SK-N-SH (cell line): Measurements from ENCODE around the gene CDS2. TPM values are rescaled to one million over a fixed set of nuclear protein-coding genes. Genes with fewer than 3 reads are reported as not detected.

Experiments used
- CTCF ChIA-PET: fragments of 300-600, 350-600 bp; formaldehyde crosslinking; extraction: SDS; loops from one replicate; lab custom pipeline; 2021; lab: Yijun Ruan, JAX
- POLR2A ChIA-PET: fragments of 350-600 bp; sonication (Branson Sonifier 250); formaldehyde crosslinking; extraction: SDS; loops from one replicate; lab custom pipeline; 2020; ENCODE audit warnings: antibody characterized with exemption, inconsistent platforms; lab: Yijun Ruan, JAX
- DNase-seq: peaks from one replicate; pipeline ENCODE4 v3.0.0; 2012
- H2AFZ ChIP-seq: fragments of 200-600 bp; sonication (generic); 2 replicates; pipeline ENCODE4 v1.8.1; 2016; ENCODE audit warnings: antibody characterized with exemption, mild to moderate bottlenecking, low read depth
- H3F3A ChIP-seq: fragments of 200-600 bp; sonication (generic); replicated peaks from 2 replicates; pipeline ENCODE3; 2016; ENCODE audit warnings: antibody characterized with exemption, mild to moderate bottlenecking; ENCODE audit not compliant: insufficient read depth
- H3K27ac ChIP-seq, 2 experiments: fragments of 200-500 bp in 1 of 2; fragments of 200-600 bp in 1 of 2; sonication (Bioruptor generic) in 1 of 2; sonication (generic), shearing (Covaris generic) in 1 of 2; 2 replicates each; pipeline versions ENCODE4 v1.5.1 to v1.6.1; 2014 to 2016; ENCODE audit warnings: low read depth in 2 of 2, inconsistent platforms in 1 of 2, low read length in 1 of 2, mild to moderate bottlenecking in 1 of 2, mixed read lengths in 1 of 2
- H3K27me3 ChIP-seq: fragments of 200-600 bp; sonication (generic), shearing (Covaris generic); 2 replicates; pipeline ENCODE4 v1.6.1; 2016; ENCODE audit warnings: mixed run types; ENCODE audit not compliant: insufficient read depth
- H3K36me3 ChIP-seq, 2 experiments: fragments of 200-500 bp in 1 of 2; fragments of 200-600 bp in 1 of 2; sonication (Bioruptor generic) in 1 of 2; sonication (generic) in 1 of 2; replicated peaks in 1 of 2; 2 replicates each; pipeline versions ENCODE3 to v1.5.1; 2014 to 2016; ENCODE audit warnings: low read length in 1 of 2, mild to moderate bottlenecking in 1 of 2; ENCODE audit not compliant: insufficient read depth in 2 of 2, control insufficient read depth in 1 of 2
- H3K4me1 ChIP-seq, 2 experiments: fragments of 200-500 bp in 1 of 2; fragments of 200-600 bp in 1 of 2; sonication (Bioruptor generic) in 1 of 2; sonication (generic), shearing (Covaris generic) in 1 of 2; 2 replicates each; pipeline versions ENCODE4 v1.5.1 to v1.6.1; 2014 to 2016; ENCODE audit warnings: low read depth in 1 of 2, low read length in 1 of 2, mixed run types in 1 of 2; ENCODE audit not compliant: insufficient read depth in 2 of 2, control insufficient read depth in 1 of 2
- H3K4me2 ChIP-seq: fragments of 200-600 bp; sonication (generic), shearing (Covaris generic); 2 replicates; pipeline ENCODE4 v1.6.1; 2017; ENCODE audit warnings: mixed run types
- H3K4me3 ChIP-seq, 2 experiments: fragments of 200-500 bp in 1 of 2; fragments of 200-600 bp in 1 of 2; sonication (Bioruptor generic) in 1 of 2; sonication (generic), shearing (Covaris generic) in 1 of 2; 2 replicates each; pipeline versions ENCODE4 v1.5.1 to v1.8.1; 2014 to 2016; ENCODE audit warnings: low read depth in 2 of 2, inconsistent platforms in 1 of 2, low read length in 1 of 2, mild to moderate bottlenecking in 1 of 2, mixed read lengths in 1 of 2, moderate library complexity in 1 of 2
- H3K79me2 ChIP-seq: fragments of 200-600 bp; sonication (generic); 2 replicates; pipeline ENCODE4 v1.8.1; 2017; ENCODE audit warnings: mild to moderate bottlenecking; ENCODE audit not compliant: insufficient read depth
- H3K9ac ChIP-seq: fragments of 200-600 bp; sonication (generic); 2 replicates; pipeline ENCODE4 v1.6.1; 2017; ENCODE audit warnings: mixed run types
- H3K9me2 ChIP-seq: fragments of 200-600 bp; sonication (generic); 2 replicates; pipeline ENCODE4 v1.6.1; 2017; ENCODE audit warnings: mixed run types
- H3K9me3 ChIP-seq: fragments of 200-600 bp; sonication (generic); 2 replicates; pipeline ENCODE4 v1.6.1; 2017; ENCODE audit warnings: mixed run types, mild to moderate bottlenecking, moderate library complexity
- H4K20me1 ChIP-seq: fragments of 200-600 bp; sonication (generic); 2 replicates; pipeline ENCODE4 v1.6.1; 2017; ENCODE audit warnings: mild to moderate bottlenecking, mixed run types; ENCODE audit not compliant: insufficient read depth
- FOSL2 ChIP-seq: IDR thresholded peaks from 2 replicates; pipeline ENCODE4 v1.4.0; 2012; ENCODE audit warnings: low read depth, mild to moderate bottlenecking, moderate library complexity, borderline replicate concordance
- FOXJ3 ChIP-seq: sonication (generic); formaldehyde crosslinking; IDR thresholded peaks from 2 replicates; pipeline ENCODE4 v1.5.1; 2020; ENCODE audit warnings: mild to moderate bottlenecking, missing genetic modification reagents
- FOXM1 ChIP-seq: IDR thresholded peaks from 2 replicates; pipeline ENCODE4 v1.4.0; 2012; ENCODE audit warnings: low read depth, mild to moderate bottlenecking
- GABPA ChIP-seq: IDR thresholded peaks from 2 replicates; pipeline ENCODE4 v1.4.0; 2012; ENCODE audit warnings: low read depth, mild to moderate bottlenecking
- JUND ChIP-seq: IDR thresholded peaks from 2 replicates; pipeline ENCODE4 v1.4.0; 2012
- MEF2A ChIP-seq: IDR thresholded peaks from 2 replicates; pipeline ENCODE4 v1.4.0; 2012; ENCODE audit warnings: low read depth, borderline replicate concordance
- RFX5 ChIP-seq: IDR thresholded peaks from 2 replicates; pipeline ENCODE4 v1.6.1; 2012; ENCODE audit warnings: mild to moderate bottlenecking, improper control_type of control experiment, low read length
- RXRA ChIP-seq: IDR thresholded peaks from 2 replicates; pipeline ENCODE4 v1.4.0; 2012; ENCODE audit warnings: low read depth, mild to moderate bottlenecking, borderline replicate concordance
- SIN3A ChIP-seq: IDR thresholded peaks from 2 replicates; pipeline ENCODE4 v1.6.1; 2012; ENCODE audit warnings: low read depth, mild to moderate bottlenecking, low read length, moderate library complexity, borderline replicate concordance
- TAF1 ChIP-seq: IDR thresholded peaks from 2 replicates; pipeline ENCODE4 v1.6.1; 2012; ENCODE audit warnings: low read depth, mild to moderate bottlenecking, low read length, moderate library complexity, borderline replicate concordance
- TCF12 ChIP-seq: IDR thresholded peaks from 2 replicates; pipeline ENCODE4 v1.4.0; 2012
- WGBS: methylation state at CpG from one replicate; pipeline ENCODE4 v1.1.6; 2017; ENCODE audit warnings: low lambda C conversion rate; 5-methylcytosine and 5-hydroxymethylcytosine counted together
- polyA plus RNA-seq, 3 experiments: library from polyadenylated mRNA; depleted of rRNA; stranded (reverse); fragments of >200 nt; gene quantifications; 2 replicates each; pipeline ENCODE4 v1.2.3, GENCODE V29; 2012
- TF ChIP-seq, protein P1 (sequence below): IDR thresholded peaks from 2 replicates; pipeline ENCODE4 v1.6.1; 2012; ENCODE audit warnings: mild to moderate bottlenecking, low read depth, low read length, moderate library complexity
- TF ChIP-seq, protein P2 (sequence below): fragments of 200-600 bp; sonication (generic); IDR thresholded peaks from 2 replicates; pipeline ENCODE4 v1.6.1; 2017; ENCODE audit warnings: antibody characterized with exemption, mild to moderate bottlenecking, moderate library complexity
- TF ChIP-seq, protein P3 (sequence below): fragments of 150-350 bp; IDR thresholded peaks from 2 replicates; pipeline ENCODE4 v1.6.1; 2016; ENCODE audit warnings: mild to moderate bottlenecking, low read depth, low read length
- TF ChIP-seq, protein P4 (sequence below): IDR thresholded peaks from 2 replicates; pipeline ENCODE4 v1.4.0; 2012; ENCODE audit warnings: low read depth, borderline replicate concordance

Gene CDS2
- polyA plus RNA-seq, 1 of the 3 experiments (the other 2 are of a cell fraction): 13.9 TPM

DNA sequence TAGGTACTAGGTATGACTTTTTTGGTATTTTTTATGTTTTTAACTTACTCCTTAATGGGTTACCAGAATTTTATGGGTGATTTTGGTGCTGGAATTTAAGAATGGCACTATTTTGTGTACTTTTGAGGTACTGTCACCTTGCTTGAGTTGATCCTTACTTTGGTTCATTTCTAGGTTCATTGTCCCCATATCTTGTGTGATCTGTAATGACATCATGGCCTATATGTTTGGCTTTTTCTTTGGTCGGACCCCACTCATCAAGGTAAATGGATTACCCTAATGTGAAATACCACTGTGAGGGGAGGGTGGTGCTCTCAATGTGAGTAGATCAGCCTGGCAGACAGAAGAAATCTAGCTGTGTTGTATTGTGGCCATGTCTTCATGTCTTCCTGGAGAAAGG, 57.9 kb downstream of the CDS2 start:
- Histone ChIP-seq H3K27ac (no peak overlapping the region), H3K9me3 (no peaks in the 10 kb centered on the region), H3K27me3 (no peaks in the 10 kb centered on the region), H3K36me3 (peaks cover 18 to 48% of the 10 kb centered on the region in 2 experiments), H3K9ac (no peak overlapping the region), H2AFZ (no peak overlapping the region), H3K4me2 (no peak overlapping the region), H3K4me3 (no peak overlapping the region), H3K9me2 (no peaks in the 10 kb centered on the region), H3F3A (no peaks in the 10 kb centered on the region), H3K79me2 (no peaks in the 10 kb centered on the region), H3K4me1 (no peaks in the 10 kb centered on the region), H4K20me1 (no peaks in the 10 kb centered on the region)
- ChIA-PET POLR2A (no interaction called here), CTCF (interaction anchor here (0.6 to 3.3 kb wide), 5 partner anchors 8 to 865 kb away, joined by 3 to 18 read pairs (median 10); partner anchors contain the start of gene CDS2)
- TF ChIP-seq RXRA (no peak), GABPA (no peak), FOSL2 (no peak), TCF12 (no peak), SIN3A (no peak), JUND (no peak), RFX5 (no peak), TAF1 (no peak), FOXM1 (no peak), FOXJ3 (CRISPR knock-in tag) (no peak), MEF2A (no peak)
- TF ChIP-seq, protein P1, sequence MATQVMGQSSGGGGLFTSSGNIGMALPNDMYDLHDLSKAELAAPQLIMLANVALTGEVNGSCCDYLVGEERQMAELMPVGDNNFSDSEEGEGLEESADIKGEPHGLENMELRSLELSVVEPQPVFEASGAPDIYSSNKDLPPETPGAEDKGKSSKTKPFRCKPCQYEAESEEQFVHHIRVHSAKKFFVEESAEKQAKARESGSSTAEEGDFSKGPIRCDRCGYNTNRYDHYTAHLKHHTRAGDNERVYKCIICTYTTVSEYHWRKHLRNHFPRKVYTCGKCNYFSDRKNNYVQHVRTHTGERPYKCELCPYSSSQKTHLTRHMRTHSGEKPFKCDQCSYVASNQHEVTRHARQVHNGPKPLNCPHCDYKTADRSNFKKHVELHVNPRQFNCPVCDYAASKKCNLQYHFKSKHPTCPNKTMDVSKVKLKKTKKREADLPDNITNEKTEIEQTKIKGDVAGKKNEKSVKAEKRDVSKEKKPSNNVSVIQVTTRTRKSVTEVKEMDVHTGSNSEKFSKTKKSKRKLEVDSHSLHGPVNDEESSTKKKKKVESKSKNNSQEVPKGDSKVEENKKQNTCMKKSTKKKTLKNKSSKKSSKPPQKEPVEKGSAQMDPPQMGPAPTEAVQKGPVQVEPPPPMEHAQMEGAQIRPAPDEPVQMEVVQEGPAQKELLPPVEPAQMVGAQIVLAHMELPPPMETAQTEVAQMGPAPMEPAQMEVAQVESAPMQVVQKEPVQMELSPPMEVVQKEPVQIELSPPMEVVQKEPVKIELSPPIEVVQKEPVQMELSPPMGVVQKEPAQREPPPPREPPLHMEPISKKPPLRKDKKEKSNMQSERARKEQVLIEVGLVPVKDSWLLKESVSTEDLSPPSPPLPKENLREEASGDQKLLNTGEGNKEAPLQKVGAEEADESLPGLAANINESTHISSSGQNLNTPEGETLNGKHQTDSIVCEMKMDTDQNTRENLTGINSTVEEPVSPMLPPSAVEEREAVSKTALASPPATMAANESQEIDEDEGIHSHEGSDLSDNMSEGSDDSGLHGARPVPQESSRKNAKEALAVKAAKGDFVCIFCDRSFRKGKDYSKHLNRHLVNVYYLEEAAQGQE: no peak
- TF ChIP-seq, protein P2, sequence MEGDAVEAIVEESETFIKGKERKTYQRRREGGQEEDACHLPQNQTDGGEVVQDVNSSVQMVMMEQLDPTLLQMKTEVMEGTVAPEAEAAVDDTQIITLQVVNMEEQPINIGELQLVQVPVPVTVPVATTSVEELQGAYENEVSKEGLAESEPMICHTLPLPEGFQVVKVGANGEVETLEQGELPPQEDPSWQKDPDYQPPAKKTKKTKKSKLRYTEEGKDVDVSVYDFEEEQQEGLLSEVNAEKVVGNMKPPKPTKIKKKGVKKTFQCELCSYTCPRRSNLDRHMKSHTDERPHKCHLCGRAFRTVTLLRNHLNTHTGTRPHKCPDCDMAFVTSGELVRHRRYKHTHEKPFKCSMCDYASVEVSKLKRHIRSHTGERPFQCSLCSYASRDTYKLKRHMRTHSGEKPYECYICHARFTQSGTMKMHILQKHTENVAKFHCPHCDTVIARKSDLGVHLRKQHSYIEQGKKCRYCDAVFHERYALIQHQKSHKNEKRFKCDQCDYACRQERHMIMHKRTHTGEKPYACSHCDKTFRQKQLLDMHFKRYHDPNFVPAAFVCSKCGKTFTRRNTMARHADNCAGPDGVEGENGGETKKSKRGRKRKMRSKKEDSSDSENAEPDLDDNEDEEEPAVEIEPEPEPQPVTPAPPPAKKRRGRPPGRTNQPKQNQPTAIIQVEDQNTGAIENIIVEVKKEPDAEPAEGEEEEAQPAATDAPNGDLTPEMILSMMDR: no peak
- TF ChIP-seq, protein P3, sequence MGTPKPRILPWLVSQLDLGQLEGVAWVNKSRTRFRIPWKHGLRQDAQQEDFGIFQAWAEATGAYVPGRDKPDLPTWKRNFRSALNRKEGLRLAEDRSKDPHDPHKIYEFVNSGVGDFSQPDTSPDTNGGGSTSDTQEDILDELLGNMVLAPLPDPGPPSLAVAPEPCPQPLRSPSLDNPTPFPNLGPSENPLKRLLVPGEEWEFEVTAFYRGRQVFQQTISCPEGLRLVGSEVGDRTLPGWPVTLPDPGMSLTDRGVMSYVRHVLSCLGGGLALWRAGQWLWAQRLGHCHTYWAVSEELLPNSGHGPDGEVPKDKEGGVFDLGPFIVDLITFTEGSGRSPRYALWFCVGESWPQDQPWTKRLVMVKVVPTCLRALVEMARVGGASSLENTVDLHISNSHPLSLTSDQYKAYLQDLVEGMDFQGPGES: no peak
- TF ChIP-seq, protein P4, sequence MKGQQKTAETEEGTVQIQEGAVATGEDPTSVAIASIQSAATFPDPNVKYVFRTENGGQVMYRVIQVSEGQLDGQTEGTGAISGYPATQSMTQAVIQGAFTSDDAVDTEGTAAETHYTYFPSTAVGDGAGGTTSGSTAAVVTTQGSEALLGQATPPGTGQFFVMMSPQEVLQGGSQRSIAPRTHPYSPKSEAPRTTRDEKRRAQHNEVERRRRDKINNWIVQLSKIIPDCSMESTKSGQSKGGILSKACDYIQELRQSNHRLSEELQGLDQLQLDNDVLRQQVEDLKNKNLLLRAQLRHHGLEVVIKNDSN: no peak
- no peak for DNase-seq
- WGBS: 92% methylated on average over 1 of the region's 1 CpG
